ENCODE results near the gene STOML1.
A peak's percentile ranks its signal among the peaks of the same experiment; 100 is the strongest.

STOML1 gene, protein sequence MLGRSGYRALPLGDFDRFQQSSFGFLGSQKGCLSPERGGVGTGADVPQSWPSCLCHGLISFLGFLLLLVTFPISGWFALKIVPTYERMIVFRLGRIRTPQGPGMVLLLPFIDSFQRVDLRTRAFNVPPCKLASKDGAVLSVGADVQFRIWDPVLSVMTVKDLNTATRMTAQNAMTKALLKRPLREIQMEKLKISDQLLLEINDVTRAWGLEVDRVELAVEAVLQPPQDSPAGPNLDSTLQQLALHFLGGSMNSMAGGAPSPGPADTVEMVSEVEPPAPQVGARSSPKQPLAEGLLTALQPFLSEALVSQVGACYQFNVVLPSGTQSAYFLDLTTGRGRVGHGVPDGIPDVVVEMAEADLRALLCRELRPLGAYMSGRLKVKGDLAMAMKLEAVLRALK

DNA sequence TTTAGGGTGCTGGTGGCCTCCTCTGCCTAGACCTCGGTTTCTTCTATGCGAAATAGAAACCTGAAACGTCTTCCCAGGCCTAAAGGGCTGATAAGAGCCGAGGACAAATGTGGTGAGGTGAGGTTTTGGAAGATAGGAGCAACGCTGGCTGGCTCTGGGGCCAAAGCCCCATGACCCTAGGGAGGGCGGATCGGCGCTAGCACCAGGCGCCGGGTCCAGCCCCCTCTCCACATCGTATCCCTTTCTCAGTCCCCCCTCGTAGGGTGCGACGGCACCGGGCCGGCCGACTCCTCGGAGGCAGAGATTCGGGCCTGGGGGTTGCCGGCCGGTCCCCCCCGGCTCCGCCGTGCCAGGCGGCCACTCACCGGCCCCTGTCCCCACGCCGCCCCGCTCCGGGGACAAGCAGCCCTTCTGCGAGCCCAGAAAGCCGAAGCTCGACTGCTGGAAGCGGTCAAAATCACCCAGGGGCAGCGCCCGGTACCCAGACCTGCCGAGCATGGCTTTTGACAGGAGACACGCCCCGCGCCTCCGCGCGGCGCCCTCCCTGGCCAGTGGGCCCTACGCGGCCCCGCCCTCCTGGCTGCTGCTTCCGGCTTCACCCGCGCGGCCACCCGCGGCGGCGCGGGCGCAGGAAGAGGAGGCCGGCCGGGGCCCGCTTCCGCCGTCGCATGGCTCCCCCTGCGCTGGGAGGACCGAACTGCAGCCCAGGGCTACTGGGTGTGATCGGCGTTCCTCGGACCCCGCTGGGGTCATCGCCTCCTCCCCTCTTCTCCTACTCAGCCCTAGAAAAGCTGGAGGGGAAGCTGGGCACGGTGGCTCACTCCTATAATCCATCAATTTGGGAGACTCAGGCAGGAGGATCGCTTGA is at the start of gene STOML1:
STOML1 (minus strand) TSS at position 570 of the 868 bp plus-strand sequence; CDS start at position 498, 72 bp downstream.
- peak; percentile 74 for DNase-seq

DNA sequence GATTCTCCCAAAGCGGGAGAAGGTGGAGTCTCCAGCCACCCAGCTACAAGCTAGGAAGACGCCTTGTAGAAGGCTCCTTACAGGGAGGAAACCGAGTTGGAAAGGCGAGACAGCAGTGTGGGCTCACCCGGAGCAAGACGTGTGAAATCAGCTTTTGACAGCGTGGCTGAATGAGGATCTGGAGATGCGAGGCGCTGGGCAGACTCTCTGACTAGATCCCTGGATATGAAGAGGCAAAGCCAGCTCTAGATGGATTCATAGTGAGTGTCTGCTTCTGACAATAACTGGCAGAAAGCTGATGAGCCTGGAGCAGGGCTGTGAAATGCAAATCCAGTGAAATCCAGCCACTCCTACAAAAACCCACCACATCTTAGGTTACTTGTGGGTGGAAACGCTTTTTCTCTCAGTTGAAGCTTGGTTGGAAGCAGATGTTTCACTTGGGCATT is 49.2 kb upstream of the STOML1 start:
- no peak for DNase-seq

DNA sequence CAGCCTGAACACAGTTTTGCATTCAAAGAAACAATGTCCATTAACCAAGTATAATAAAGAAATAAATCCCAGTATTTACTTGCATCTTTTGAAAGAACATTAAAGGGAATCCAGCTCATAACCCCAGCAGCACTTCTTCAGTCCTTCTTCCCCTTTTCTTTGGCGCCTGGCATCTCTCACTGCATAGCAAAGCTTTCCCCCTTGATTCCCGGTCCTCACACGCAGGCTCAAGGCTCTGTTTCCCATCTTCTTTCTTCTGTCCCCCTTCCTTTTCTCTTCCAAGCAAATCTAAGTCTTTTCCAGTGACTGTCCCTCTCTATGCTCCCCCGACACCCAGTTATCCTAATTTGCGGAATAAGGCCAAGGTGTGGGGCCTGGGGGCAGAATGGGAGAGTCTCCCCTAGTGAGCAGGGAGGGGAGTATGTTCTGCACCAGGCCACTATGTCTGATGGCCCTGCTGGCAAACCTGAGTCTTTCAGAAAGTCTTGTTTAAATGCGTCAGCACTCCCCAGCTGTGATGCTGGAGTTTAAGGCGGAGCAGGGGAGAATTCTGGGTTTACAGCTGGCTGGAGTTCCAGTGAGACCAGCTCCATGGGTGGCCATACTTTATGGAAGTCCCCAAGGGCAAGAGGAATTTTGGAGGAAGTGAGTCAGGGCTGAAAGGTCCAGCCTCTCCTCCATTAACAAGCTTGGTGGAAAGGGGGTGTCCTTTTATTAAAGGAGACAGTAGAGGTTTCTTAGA is 48.2 kb upstream of the STOML1 start:
- no peak for DNase-seq

DNA sequence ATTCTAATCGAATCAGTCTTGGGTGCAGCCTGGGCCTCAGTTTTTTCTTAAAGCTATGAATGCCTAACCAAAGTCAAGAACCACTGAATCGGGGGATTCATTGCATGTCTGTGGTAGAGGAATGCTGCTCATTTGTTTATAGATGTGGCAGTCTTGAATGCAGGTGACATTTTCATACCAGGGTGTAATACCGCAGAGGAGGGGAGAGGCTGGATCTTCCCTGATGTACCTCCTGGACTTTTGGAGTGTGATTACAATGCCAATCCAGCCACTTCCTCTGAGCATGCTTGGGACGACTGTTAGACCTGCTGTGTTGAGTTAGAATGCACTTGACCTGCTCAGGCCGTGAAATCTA is 47.5 kb upstream of the STOML1 start:
- no peak for DNase-seq

DNA sequence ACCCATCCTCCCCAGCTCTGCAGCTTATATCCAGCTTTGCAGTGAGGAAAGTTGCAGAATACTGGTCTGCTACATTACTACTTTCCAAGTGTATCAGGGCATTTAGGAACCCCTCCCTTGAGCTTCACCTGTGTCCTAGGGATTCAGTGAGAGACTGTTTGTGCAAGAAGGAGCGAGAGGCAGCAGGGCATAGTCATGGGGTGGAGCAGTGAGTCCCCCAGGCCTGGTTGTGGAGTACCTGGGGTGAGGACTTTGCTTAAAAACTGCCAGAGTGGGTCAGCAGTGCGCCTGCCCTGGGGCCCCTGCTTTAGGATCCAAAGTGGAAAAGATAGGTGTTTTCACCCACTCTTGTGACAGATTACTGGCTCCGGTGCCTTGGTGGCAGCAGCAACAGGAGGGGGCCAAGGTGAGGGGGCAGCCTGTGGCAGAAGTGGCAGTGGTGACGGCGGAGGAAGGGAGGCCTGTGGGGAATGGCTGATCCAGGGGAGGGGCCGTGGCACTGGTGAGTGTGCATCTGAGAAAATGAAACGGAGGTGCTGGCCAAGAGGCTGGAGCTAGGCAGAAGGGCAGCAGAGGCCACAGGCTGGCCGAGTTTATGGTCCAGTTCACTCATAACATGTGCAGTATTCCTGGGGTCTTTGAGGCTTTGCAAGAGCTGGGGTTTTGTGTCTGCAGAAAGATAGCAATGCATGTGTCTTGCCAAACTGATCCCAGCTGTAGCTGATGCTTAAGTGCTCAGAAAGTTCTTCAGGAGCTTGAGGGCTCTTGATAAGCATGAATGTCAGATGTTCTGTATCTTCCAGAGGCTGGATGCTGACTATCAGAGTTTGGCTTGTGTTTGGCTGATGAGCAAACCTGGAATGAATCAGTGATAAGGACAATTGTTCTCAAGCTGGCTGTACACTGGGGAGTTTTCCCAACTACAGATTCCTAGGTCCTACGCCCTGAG is 46.9 kb upstream of the STOML1 start:
- DNase-seq, result no peak

DNA sequence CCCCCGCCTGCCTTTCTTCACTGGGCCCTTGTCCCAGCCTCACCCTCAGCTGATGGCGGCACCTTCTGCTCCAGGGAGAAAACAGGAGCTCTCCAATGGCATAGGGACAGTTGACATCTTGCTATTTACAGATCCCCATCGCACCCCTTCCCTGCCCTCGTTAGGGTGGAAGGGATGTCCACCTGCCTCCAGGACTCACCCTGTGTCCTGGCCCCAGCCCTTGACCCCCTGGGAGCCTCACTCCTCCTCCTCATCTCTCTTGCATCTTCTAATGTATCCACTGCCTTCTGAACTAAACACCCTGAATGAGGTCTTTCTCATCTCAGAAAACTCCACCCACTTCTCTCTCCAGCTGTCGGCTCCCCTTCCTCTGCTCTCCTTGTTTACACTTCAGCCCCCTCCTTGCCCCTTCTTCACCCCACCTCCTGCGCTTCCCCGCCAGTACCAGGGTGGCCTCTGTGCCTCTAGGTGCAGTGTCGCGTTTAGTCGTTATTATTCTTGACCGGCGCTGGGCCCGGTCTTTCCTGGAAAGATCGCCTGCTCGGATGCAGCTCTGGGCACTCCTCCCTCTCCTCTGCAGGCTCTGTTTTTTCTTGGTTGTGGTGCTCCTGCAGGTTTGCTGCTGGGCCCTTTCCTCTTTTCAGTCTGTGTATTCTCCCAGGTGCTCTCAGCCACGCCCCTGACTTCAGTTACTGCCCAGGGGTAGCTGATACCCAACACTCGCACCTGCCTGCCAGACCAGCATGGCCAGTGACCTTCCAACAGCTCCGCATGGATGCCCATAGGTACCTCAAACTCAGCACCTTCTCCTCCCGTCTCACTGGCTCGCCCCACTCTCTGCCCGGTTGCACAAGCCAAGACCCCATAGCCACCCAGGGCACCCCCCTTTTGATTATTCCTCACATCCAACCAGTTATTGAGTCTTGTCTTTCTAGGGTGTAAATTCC is 45.3 kb upstream of the STOML1 start:
- no peak for DNase-seq

DNA sequence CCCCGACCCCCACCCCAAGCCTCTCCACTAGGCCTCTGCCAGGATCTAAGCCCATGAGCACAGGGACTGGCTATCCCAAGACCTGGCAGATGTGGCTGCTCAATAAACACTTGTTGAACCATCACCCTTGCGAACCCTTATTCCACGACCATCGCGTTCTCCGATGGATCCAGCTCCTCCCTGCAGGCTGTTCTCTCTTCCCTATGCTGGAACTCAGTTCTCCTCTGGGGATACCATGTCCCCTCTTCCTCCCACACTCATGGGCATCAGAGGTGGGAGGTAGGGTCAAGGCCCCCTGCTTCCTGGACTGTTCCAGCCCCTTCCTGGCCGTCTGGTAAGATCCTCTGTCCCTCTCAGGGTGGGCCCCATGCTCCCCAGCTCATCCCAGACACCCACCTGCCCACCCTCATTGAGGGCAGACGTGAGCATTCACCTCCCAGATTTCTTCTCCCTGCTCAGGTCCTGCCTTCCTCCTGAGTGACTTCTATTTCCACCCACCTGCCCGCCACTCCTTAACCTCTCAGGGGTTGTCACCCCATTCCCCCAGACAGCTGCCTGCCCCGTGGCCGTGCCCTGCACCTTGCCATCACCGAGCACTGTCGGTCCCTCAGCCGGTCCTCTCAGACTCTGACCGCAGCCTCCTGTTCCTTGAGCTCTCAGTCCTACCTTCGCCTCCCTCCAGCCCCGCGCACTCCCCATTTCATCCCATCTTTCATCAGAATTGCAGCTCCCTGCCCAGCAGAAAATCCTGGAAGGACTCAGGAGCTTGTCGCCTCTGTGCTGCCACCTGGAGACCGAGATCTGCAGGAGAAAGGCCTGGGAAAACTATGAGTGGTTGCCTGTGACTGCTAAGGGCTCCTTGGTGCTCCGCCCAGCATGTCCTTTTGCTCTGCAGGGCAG is 44.4 kb upstream of the STOML1 start:
- DNase-seq, result peak; percentile 3

DNA sequence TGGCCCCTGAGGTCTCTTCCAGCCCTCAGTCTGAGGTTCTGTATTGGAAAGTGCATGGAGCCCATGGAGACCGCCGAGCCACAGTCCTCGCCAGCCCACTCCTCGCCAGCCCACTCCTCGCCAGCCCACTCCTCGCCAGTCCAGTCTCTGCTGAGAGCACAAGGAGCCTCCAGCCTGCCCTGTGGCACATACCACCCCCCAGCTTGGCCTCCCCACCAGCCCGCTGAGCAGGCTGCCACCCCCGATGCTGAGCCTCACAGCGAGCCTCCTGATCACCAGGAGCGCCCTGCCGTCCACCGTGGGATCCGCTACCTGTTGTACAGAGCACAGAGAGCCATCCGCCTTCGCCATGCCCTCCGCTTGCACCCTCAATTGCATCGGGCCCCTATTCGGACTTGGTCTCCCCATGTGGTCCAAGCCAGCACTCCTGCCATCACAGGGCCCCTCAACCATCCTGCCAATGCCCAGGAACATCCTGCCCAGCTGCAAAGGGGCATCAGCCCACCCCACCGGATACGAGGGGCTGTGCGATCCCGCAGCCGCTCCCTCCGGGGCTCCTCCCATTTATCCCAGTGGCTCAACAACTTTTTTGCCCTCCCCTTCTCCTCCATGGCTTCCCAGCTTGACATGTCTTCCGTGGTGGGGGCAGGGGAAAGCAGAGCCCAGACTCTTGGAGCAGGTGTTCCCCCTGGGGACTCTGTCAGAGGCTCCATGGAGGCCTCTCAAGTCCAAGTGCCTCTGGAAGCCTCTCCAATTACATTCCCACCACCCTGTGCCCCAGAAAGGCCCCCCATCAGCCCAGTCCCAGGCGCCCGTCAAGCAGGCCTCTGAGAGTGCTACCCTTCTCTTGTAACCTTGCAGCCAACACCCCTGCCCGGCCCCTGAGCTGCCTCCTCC is 43.3 kb upstream of the STOML1 start:
- DNase-seq, result no peak

DNA sequence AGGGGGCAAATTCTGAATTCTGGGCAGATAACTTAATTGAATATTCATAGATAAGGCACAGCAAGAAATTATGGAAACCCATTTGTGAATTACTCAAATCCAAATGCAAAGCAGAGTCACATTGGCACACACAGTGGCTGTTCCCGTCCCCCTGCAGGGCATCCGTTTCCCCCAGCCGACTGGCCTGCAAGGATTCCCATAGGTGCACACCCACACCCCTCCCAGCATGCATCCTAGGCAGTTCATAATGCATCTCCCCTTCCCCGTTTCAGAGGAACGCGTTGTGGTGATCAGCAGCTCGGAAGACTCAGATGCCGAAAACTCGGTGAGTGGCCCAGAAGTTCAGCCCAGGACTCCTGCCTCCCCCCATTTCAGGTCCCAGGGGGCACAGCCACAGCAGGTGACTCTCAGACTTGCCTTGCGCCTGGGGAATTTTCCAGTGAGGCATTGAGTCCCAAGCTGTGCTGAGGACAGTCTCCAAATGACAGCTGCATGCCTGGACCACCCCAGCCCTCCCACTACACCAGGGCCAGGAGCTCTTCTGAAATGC is 42.2 kb upstream of the STOML1 start:
- no peak for DNase-seq

DNA sequence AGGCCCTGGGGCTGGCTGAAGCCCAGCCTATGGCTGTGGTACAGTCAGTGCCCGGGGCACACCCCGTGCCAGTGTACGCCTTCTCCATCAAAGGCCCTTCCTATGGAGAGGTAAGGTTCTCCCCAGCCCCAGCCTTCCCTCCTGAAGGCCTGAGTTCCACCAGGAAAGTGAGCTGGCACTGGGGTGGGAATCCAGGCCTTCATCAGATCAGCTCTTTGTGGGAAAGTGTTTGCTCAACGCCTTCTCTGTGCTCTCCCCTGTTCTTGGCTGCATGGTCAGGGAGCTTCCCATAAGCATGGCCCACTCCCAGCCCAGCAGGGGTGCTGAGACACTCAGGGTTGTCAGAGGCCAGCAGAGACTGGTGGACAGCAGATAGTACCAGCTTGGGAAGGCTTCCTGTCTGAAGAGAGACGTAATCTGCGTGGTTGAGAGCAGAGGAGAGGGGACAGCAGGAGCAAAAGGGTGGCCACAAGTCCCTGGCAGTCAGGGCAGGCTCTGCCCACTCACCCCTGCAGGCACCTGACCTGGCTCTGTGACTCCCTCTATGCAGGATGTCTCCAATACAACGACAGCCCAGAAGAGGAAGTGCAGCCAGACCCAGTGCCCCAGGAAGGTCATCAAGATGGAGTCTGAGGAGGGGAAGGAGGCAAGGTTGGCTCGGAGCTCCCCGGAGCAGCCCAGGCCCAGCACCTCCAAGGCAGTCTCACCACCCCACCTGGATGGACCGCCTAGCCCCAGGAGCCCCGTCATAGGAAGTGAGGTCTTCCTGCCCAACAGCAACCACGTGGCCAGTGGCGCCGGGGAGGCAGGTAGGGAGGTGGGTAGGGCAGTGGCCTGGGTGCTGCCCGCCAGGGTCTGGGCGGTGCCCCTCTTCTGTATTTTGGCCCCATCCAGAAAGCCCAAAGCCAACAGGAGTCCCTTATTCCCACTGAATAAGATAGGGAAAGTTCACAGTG is 40.8 kb upstream of the STOML1 start:
- no peak for DNase-seq

DNA sequence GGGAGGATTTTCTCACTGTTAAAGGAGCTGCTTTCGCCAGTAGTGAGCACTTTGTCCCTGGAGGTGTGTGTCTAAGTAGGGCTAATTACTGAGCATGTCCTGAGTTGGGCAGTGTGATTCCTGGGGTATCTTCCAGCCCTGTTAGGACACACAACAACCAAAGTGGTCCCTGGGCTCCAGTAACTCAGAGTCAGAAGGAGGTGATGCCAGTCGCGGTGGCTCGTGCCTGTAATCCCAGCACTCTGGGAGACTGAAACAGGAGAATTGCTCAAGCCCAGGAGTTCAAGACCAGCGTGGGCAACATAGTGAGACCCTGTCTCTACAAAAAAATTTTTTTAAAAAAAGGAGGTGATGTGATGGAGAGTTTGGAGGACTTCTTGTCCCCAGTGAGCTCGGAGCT is 40.0 kb upstream of the STOML1 start:
- no peak for DNase-seq

DNA sequence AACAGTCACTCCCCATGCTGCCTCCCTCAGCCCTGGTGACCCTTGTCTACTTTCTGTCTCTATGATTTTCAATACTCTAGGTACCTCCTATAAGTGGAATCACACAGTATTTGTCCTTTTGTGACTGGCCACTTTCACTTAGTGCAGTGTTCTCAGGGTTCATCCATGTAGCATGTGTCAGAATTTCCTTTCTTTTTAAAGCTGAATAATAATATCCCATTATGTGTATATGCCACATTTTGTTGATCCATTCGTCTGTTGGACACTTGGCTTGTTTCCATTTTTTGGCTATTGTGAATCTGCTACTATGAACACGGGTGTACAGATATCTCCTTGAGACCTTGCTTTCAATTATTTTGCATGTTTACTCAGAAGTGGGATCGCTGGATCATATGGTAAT is 36.6 kb upstream of the STOML1 start:
- no peak for DNase-seq

DNA sequence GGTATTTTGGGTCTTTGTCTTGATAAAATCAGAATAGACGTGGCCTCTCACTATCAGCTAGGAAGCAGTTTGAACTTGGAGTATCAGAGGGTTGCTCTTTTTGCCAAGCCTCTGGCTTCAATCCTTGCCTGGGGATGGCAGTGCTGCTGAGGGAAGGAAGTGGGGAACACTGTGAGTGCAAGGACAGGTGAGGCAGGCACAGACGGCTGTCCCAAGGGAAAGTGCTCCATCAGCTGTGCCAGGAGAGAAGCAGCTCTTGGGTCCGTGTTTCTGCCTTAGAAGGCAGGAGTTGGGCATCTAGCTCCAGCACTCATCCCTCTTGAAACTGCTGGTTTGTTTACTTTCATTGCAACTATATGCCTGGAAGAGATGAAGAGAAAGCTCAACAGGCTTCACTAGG is 35.6 kb upstream of the STOML1 start:
- DNase-seq, result no peak

DNA sequence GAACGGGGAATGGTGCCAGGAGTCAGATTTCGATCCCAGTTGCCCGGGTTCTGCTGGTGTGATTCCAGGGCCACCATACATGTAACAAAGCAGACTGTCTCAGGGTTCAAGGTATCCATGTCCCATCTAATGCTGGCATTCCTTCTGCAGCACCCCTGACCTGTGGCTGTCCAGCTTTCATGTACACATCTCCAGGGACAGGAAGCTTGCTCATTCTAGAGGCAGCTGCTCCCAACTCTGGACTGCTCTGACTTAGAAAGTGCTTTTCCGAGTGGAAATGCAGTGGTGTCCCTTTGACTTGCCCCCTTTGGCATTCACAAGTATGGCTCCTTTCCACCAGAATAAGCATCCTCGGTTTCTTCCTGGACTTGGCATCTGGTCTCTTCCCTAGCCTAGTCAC is 33.3 kb upstream of the STOML1 start:
- no peak for DNase-seq

DNA sequence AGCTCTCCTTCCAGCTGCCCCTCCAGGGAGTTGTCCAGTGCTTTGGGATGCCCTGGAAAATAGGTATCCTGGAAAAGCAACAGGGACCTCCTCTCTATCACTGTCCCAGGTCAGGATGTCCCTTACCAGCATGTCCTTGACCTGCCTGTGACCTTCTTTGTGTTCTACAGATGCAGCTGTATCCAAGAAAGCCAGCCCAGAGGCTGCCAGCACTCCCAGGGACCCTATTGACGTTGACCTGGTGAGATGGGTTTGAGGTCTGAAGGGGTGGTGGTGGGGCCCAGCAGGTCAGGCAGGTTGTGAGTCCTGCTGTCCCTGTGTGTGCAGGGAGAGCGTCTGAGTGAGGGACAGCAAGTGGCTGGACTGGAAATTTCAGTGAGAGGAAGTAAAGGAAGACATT is 32.6 kb upstream of the STOML1 start:
- DNase-seq, result no peak

DNA sequence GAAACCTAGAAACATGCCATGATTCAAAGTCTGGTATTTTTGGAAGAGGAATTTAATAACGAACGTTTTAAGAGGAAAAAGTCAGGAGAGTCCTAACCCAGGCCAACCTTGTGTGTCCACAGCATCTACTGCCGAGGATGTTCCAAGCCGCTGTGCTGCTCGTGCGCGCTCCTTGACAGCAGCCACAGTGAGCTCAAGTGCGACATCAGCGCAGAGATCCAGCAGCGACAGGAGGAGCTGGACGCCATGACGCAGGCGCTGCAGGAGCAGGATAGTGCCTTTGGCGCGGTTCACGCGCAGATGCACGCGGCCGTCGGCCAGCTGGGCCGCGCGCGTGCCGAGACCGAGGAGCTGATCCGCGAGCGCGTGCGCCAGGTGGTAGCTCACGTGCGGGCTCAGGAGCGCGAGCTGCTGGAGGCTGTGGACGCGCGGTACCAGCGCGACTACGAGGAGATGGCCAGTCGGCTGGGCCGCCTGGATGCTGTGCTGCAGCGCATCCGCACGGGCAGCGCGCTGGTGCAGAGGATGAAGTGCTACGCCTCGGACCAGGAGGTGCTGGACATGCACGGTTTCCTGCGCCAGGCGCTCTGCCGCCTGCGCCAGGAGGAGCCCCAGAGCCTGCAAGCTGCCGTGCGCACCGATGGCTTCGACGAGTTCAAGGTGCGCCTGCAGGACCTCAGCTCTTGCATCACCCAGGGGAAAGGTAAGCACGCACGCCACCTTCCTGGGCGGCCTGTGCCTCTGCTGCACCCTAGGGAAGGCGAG is 30.8 kb upstream of the STOML1 start:
- no peak for DNase-seq

DNA sequence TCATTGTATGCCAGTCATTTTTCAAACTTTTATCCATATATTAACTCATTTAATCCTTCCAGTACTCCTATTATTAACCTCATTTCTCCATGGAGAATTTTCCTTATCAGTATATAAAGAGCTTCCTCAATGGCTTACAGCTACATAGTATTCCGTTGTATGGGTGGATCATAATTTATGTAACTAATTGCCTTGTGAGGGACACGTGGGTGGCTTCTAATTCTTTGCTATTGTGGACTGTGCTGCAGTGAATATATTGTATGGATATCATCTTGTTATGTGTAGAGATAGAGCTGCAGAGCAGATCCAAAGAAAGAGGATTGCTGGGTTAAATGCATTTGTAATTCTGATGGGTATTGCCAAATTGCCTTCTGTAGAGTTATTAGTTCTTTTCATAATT is 27.6 kb upstream of the STOML1 start:
- DNase-seq, result no peak
